CD4-positive, CD25-positive, alpha-beta regulatory T cell (primary cell): ENCODE results near the gene UHMK1. TPM values are rescaled to one million over a fixed set of nuclear protein-coding genes. Genes with fewer than 3 reads are reported as not detected.

Experiments used
- ATAC-seq, 2 donors: fragments of 150-1000 bp; cut with Tn5 transposase; one replicate each; pipeline ENCODE4 v1.10.0; 2021; ENCODE audit warnings: low read depth in 2 of 2, moderate number of reproducible peaks in 2 of 2, moderate library complexity in 1 of 2
- DNase-seq, 3 donors: peaks; one replicate each; pipeline versions ENCODE4 v3.0.0 to v3.0.0-alpha.2; 2012 to 2022; ENCODE audit warnings: mixed read lengths in 1 of 3
- H3K27ac ChIP-seq: one replicate; pipeline ENCODE4 v1.7.0; 2013; ENCODE audit warnings: mild to moderate bottlenecking, low read length; ENCODE audit not compliant: insufficient read depth, poor library complexity, severe bottlenecking
- H3K27me3 ChIP-seq: one replicate; pipeline ENCODE4 v1.7.0; 2013; ENCODE audit warnings: low read length; ENCODE audit not compliant: control insufficient read depth, insufficient read depth
- H3K36me3 ChIP-seq: one replicate; pipeline ENCODE4 v1.7.0; 2013; ENCODE audit warnings: mild to moderate bottlenecking, low read length, moderate library complexity; ENCODE audit not compliant: control insufficient read depth, insufficient read depth
- H3K4me1 ChIP-seq: 2 replicates; pipeline ENCODE4 v1.7.0; 2013; ENCODE audit warnings: mild to moderate bottlenecking, low read length; ENCODE audit not compliant: insufficient read depth, control insufficient read depth, poor library complexity, severe bottlenecking
- H3K4me3 ChIP-seq: one replicate; pipeline ENCODE4 v1.7.0; 2013; ENCODE audit warnings: low read depth, mild to moderate bottlenecking, low read length, moderate library complexity
- H3K9me3 ChIP-seq, 2 experiments: 1 replicate in 1 of 2; 2 replicates in 1 of 2; pipeline ENCODE4 v1.7.0; 2013; ENCODE audit warnings: low read length in 2 of 2, mild to moderate bottlenecking in 1 of 2, moderate library complexity in 1 of 2; ENCODE audit not compliant: control insufficient read depth in 2 of 2
- H3K27ac Mint-ChIP-seq, 3 donors: one replicate each; pipeline ENCODE4 v1.8.0; 2020 to 2022; ENCODE audit warnings: mild to moderate bottlenecking in 3 of 3, mixed read lengths in 3 of 3, moderate library complexity in 2 of 3
- H3K27me3 Mint-ChIP-seq: one replicate; pipeline ENCODE4 v1.8.0; 2022; ENCODE audit warnings: mild to moderate bottlenecking, mixed read lengths
- H3K36me3 Mint-ChIP-seq: one replicate; pipeline ENCODE4 v1.8.0; 2020; ENCODE audit warnings: mixed read lengths
- H3K4me1 Mint-ChIP-seq, 4 donors: one replicate each; pipeline ENCODE4 v1.8.0; 2020 to 2022; ENCODE audit warnings: mixed read lengths in 4 of 4, mild to moderate bottlenecking in 1 of 4
- H3K4me3 Mint-ChIP-seq, 4 donors: one replicate each; pipeline ENCODE4 v1.8.0; 2020 to 2022; ENCODE audit warnings: mild to moderate bottlenecking in 4 of 4, mixed read lengths in 4 of 4, moderate library complexity in 3 of 4
- H3K9me3 Mint-ChIP-seq, 7 donors: one replicate each; pipeline ENCODE4 v1.8.0; 2020 to 2022; ENCODE audit warnings: mixed read lengths in 7 of 7, mild to moderate bottlenecking in 3 of 7, moderate library complexity in 2 of 7
- polyA plus RNA-seq, 4 donors: library from polyadenylated mRNA; unstranded; fragments of 300-500 nt; fragmentation: Illumina TruSeq; gene quantifications; one replicate each; pipeline ENCODE4 v1.2.3, GENCODE V29; 2021
- total RNA-seq: library from RNA; stranded (reverse); gene quantifications from one replicate; pipeline ENCODE4 v1.2.3, GENCODE V29; 2022

Gene UHMK1
- total and polyA plus RNA-seq, 5 donors from 2014 or later: 55.8 to 60.9 (median 56.8) TPM

GRCh38 chr1:162560303-162561036, 62.9 kb downstream of the UHMK1 start:
- peak overlapping the region; percentile 89 for H3K27ac ChIP-seq
- peaks cover 3% of the 10 kb centered on the region for H3K27me3 ChIP-seq
- Mint-ChIP-seq H3K27ac (peak overlapping the region; percentile 84 to 98 (median 97)), H3K4me1 (peaks cover 14 to 37% (median 31%) of the 10 kb centered on the region in 4 donors), H3K36me3 (no peaks in the 10 kb centered on the region), H3K27me3 (peaks cover 4% of the 10 kb centered on the region), H3K9me3 (no peaks in the 10 kb centered on the region), H3K4me3 (peak overlapping the region; percentile 95 to 99 (median 96))
- peak overlapping the region; percentile 70 for H3K4me3 ChIP-seq
- peaks cover 10% of the 10 kb centered on the region for H3K4me1 ChIP-seq
- H3K9me3 ChIP-seq: no peaks in the 10 kb centered on the region
- DNase-seq: no peak
- no peak for ATAC-seq
- H3K36me3 ChIP-seq: no peaks in the 10 kb centered on the region

GRCh38 chr1:162561037-162561615, 63.5 kb downstream of the UHMK1 start:
- Histone ChIP-seq H3K9me3 (no peaks in the 10 kb centered on the region), H3K4me1 (peaks cover 10% of the 10 kb centered on the region), H3K27me3 (peaks cover 3% of the 10 kb centered on the region), H3K4me3 (peak overlapping the region; percentile 70), H3K27ac (peak overlapping the region; percentile 89), H3K36me3 (no peaks in the 10 kb centered on the region)
- no peaks in the 10 kb centered on the region for H3K36me3 Mint-ChIP-seq
- DNase-seq (peak; percentile 96 to 98 (median 97)), ATAC-seq (peak; percentile 93)
- H3K27me3 Mint-ChIP-seq: peaks cover 4% of the 10 kb centered on the region
- H3K27ac Mint-ChIP-seq: peak overlapping the region; percentile 84 to 98 (median 97)
- peaks cover 14 to 39% (median 32%) of the 10 kb centered on the region in 4 donors for H3K4me1 Mint-ChIP-seq
- H3K9me3 Mint-ChIP-seq: no peaks in the 10 kb centered on the region
- H3K4me3 Mint-ChIP-seq: peak overlapping the region; percentile 95 to 99 (median 96)

DNA sequence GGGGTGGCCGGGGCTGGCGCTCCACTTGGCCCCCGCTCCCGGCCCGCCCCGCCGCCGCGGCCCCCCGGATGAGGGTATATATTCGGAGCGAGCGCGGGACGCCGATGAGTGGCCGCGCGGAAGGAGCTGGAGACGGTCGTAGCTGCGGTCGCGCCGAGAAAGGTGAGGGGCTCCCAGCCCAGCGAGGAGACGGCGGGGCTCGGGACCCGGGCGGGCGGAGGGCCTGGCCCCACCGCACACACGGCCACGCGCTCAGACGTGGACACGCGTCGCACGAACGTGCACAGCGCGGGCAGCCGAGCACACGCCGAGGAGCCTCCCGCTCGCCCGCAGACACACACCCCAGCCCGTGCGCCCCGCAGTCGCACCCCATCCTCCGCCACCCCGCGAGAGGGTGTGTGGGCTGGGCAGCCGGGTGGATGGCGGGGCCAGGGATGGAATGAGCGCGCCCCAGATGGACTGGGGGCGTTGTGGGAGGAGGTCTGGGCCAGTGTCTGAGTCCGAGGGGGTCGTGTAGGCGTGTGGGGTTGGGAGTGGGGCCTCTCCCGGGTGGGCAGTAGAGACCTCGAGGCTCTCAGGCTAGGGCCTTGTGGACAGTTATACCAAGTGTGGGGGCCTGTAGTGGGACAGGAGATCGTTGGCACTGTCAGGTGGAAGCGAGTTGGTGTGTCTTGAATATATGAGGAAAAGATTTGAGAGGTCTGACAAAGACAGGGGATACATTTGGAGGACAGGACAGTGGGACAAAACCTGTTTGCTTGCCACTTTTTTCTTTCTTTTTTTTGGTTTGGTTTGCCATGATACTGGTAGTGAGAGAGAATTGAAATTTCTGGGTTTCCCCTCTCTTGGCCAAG, 64.2 kb downstream of the UHMK1 start, which contains the start of gene UAP1:
Gene UAP1, plus strand, starts transcription at position 107 of the 854 bp plus-strand sequence. CDS start 4,347 bp downstream, outside the sequence.
- no peaks in the 10 kb centered on the region for H3K9me3 ChIP-seq
- H3K9me3 Mint-ChIP-seq: no peaks in the 10 kb centered on the region
- H3K36me3 Mint-ChIP-seq: peaks cover 2% of the 10 kb centered on the region
- no peaks in the 10 kb centered on the region for H3K36me3 ChIP-seq
- peaks cover 4% of the 10 kb centered on the region for H3K27me3 Mint-ChIP-seq
- ATAC-seq (peak; percentile 28 to 39), DNase-seq (peak in 1 of 3 donors; percentile 60)
- H3K27ac Mint-ChIP-seq: peak within 1 kb of the TSS; percentile 84 to 98 (median 97)
- H3K27me3 ChIP-seq: peaks cover 3% of the 10 kb centered on the region
- H3K4me1 ChIP-seq: peaks cover 10% of the 10 kb centered on the region
- H3K4me3 Mint-ChIP-seq: peak within 1 kb of the TSS; percentile 95 to 99 (median 96)
- peak within 1 kb of the TSS; percentile 72 for H3K4me3 ChIP-seq
- peaks cover 14 to 39% (median 32%) of the 10 kb centered on the region in 4 donors for H3K4me1 Mint-ChIP-seq
- peak within 1 kb of the TSS; percentile 89 for H3K27ac ChIP-seq

- Histone ChIP-seq H3K36me3 (no peaks in the 10 kb centered on the region), H3K27me3 (peaks cover 2% of the 10 kb centered on the region), H3K27ac (peak overlapping the region; percentile 89), H3K4me1 (peaks cover 10% of the 10 kb centered on the region), H3K9me3 (no peaks in the 10 kb centered on the region), H3K4me3 (peak overlapping the region; percentile 72)
- H3K9me3 Mint-ChIP-seq: no peaks in the 10 kb centered on the region
- H3K27ac Mint-ChIP-seq: peak overlapping the region; percentile 50 to 93 (median 84)
- peaks cover 7% of the 10 kb centered on the region for H3K36me3 Mint-ChIP-seq
- no peak for ATAC-seq
- peak overlapping the region; percentile 89 to 99 (median 95) for H3K4me3 Mint-ChIP-seq
- no peak for DNase-seq
- peaks cover 14 to 41% (median 33%) of the 10 kb centered on the region in 4 donors for H3K4me1 Mint-ChIP-seq
- peaks cover 4% of the 10 kb centered on the region for H3K27me3 Mint-ChIP-seq
These were observed 64.8 kb downstream of the UHMK1 start for GRCh38 chr1:162562470-162562828.

GRCh38 chr1:162564762-162565218, 67.2 kb downstream of the UHMK1 start:
- Histone ChIP-seq H3K27ac (no peak overlapping the region), H3K36me3 (peaks cover 5% of the 10 kb centered on the region), H3K4me1 (peaks cover 10% of the 10 kb centered on the region), H3K9me3 (no peaks in the 10 kb centered on the region), H3K27me3 (no peaks in the 10 kb centered on the region), H3K4me3 (no peak overlapping the region)
- no peaks in the 10 kb centered on the region for H3K9me3 Mint-ChIP-seq
- H3K27me3 Mint-ChIP-seq: peaks cover 4% of the 10 kb centered on the region
- DNase-seq (no peak), ATAC-seq (no peak)
- peaks cover 20% of the 10 kb centered on the region for H3K36me3 Mint-ChIP-seq
- no peak overlapping the region for H3K27ac Mint-ChIP-seq
- H3K4me1 Mint-ChIP-seq: peaks cover 14 to 48% (median 36%) of the 10 kb centered on the region in 4 donors
- peak overlapping the region in 2 of 4 donors; percentile 34 to 43 for H3K4me3 Mint-ChIP-seq

DNA sequence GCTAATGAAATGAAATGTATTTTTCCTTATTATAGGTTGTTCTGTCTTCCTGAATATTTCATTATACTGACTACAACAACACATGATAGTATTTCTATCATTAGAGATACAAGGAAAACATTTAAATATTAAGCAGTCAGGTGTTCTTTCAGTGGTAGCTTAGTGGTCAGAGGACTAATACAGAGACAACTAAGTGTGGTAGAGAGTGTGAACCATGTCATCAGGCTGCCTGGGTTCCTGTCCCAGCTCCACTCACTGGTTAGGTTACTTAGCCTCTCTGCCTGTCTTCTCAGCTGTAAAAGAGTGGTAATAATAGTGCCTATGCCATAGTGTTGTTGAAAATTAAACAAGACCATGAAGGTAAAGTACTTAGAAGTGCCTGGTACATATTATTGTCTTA, 67.8 kb downstream of the UHMK1 start:
- ATAC-seq: no peak
- H3K4me1 Mint-ChIP-seq: peaks cover 18 to 47% (median 32%) of the 10 kb centered on the region in 4 donors
- Histone ChIP-seq H3K36me3 (peaks cover 5% of the 10 kb centered on the region), H3K4me3 (no peak overlapping the region), H3K9me3 (no peaks in the 10 kb centered on the region), H3K27ac (no peak overlapping the region), H3K4me1 (peaks cover 10% of the 10 kb centered on the region), H3K27me3 (no peaks in the 10 kb centered on the region)
- peaks cover 4% of the 10 kb centered on the region for H3K27me3 Mint-ChIP-seq
- H3K27ac Mint-ChIP-seq: no peak overlapping the region
- H3K36me3 Mint-ChIP-seq: peaks cover 20% of the 10 kb centered on the region
- no peaks in the 10 kb centered on the region for H3K9me3 Mint-ChIP-seq
- peak overlapping the region in 1 of 4 donors; percentile 4 for H3K4me3 Mint-ChIP-seq
- no peak for DNase-seq

GRCh38 chr1:162566870-162567269, 69.3 kb downstream of the UHMK1 start:
- Histone ChIP-seq H3K27ac (no peak overlapping the region), H3K9me3 (no peaks in the 10 kb centered on the region), H3K36me3 (peaks cover 5% of the 10 kb centered on the region), H3K4me1 (peaks cover 8% of the 10 kb centered on the region), H3K27me3 (no peaks in the 10 kb centered on the region), H3K4me3 (no peak overlapping the region)
- Mint-ChIP-seq H3K4me1 (peaks cover 17 to 42% (median 30%) of the 10 kb centered on the region in 4 donors), H3K27me3 (no peaks in the 10 kb centered on the region), H3K4me3 (no peak overlapping the region), H3K27ac (no peak overlapping the region), H3K36me3 (peaks cover 20% of the 10 kb centered on the region), H3K9me3 (no peaks in the 10 kb centered on the region)
- no peak for DNase-seq
- no peak for ATAC-seq
